HG03575 (cell line): ENCODE results near the gene NDOR1.

ENCODE experiments used
- ATAC-seq: cut with Tn5 transposase; IDR thresholded peaks from one replicate; pipeline ENCODE4 v1.9.1; 2021; ENCODE audit not compliant: unreplicated experiment, insufficient number of reproducible peaks, low FRiP score; ENCODE audit errors: extremely low read depth

Gene NDOR1

GRCh38 chr9:137178939-137179630 is 26.4 kb upstream of the NDOR1 start:
- no peak for ATAC-seq

DNA sequence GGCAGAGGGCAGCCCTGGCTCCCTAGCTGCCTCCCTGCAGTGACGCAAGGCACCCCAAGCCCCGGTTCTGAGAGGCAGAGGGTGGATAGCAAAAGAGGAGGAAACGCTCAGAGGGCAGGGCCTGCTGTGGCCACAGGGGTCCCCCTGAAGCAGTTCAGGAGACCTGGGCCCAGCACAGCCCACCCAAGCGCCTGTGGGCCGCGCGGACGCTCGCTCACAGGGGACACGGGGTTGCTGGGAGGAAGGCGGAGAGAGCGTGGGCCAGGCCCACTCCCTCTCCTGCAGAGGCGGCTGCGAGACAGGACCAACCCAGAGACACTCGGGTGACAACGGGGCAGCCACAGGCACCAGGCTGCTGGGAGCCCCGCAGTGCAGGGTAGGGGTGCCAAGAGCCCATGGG is 25.7 kb upstream of the NDOR1 start:
- ATAC-seq, result no peak

GRCh38 chr9:137180491-137180890 is 25.0 kb upstream of the NDOR1 start:
- no peak for ATAC-seq

DNA sequence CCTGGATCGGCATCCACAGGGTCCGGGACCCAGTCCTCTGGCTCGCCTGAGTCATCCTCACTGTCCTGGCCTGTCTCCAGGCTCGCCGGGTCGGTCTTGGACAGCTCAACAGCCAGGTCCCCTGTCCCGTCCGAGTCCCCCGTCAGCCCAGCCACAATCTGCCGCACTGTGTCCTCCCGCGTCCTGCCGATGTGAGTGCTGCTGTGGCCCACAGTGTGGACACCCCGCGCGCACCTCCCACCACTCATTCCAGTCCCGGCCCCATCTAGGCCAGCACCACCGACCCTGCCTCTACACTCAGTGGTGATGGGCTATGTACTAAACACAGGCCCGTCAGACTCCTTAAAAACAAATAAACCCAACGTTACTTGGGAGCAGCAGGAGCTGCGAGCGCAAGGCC is 23.8 kb upstream of the NDOR1 start:
- ATAC-seq, result no peak

DNA sequence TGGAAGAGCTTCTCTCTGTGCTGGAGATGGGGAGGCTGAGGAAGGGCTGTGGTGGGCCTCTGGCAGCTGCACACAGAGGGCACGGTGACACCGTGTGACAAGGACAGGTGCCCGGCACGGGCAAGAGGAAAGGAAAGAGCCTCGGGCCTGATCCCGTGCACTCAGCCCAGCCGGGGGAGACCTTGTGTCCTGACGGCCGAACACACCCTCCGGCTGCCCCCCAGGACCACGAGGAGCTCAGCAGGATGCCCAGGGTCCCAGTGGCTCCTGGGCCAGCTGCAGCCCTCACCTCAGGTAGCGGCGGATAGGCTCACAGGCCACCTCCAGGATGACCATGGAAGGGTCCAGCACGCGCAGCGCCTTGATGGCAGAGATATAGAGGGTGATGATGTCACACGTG is 22.7 kb upstream of the NDOR1 start:
- ATAC-seq, result no peak

DNA sequence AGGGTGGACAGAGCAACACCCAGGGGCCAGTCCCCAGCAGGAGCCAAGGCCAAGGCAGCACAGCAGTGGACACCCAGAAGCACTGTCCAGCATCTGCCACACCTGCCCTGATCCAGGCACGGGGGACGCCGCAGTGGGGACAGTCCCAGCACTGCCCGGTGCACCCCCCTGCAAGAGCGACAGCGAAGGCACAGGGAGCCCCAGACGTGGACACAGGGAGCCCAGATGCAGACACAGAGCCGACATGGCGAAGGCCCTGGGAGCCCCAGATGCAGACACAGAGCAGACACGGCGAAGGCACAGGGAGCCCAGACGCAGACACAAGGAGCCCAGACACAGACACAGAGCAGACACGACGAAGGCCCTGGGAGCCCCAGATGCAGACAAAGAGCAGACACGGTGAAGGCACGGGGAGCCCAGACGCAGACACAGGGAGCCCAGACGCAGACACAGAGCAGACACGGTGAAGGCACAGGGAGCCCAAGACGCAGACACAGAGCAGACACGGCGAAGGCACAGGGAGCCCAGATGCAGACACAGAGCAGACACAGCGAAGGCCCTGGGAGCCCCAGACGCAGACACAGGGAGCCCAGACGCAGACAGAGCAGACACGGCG is 21.4 kb upstream of the NDOR1 start:
- no peak for ATAC-seq

DNA sequence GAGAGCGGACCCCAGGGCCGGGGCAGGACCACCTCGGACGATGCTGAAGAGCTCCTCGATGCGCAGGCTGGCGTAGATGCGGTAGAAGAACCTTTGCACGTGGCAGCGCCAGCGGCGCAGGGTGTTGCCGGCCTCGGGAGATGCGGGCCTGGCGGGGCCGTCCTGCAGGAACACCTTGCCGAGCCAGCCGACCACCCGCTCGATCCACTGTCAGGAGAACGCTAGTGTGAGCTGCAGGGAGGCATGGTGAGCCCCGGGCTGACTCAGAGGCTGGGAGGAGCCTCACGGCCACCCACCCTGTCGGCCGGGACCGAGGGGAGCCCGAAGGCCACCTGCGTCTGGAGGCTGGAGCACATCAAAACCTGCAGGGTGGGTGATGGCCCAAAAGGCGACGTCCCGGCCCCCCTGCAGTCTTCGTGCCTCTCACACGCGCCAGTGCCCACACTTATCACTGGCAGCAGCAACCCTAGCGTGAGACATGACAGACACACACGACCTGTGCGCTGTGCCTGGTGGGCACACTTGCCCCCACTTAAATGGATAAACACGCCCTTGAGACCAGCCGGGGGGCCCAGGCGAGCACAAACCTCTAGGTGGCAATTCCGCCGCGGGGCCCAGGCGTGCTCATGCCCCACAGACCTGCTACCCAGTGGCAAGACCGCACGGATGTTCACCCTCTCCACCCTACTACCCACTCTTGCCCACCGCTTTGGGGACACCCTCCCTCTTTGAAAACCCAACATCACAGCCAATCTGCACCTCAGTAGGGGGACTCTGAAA is 20.4 kb upstream of the NDOR1 start:
- no peak for ATAC-seq

- ATAC-seq, result no peak
Measured at GRCh38 chr9:137185921-137186320, 19.6 kb upstream of the NDOR1 start.

GRCh38 chr9:137186385-137186784 is 19.1 kb upstream of the NDOR1 start:
- ATAC-seq, result no peak

GRCh38 chr9:137187386-137187785 is 18.1 kb upstream of the NDOR1 start:
- ATAC-seq, result no peak

DNA sequence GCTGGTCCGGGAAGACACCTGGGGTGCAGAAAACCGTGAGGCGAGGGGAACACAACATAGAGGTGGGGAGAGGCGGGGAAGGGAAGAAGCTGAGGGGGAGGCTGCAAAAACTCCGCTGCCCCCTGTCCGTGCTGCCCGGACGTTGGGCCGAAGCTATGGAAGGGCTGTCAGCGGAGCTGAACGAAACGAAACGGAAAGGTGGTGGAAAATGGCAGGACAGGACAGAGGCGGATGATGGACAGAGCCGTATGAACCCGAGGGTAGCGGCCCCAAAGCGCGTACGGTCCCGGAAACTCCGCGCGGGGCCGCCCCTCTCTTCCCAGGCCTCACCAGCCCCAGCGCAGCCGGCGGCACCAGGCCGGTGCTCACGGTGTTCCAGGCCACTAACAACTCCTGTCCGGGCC is 17.4 kb upstream of the NDOR1 start:
- no peak for ATAC-seq

GRCh38 chr9:137188490-137189296 is 16.8 kb upstream of the NDOR1 start, which contains the start of the genes ANAPC2 and SSNA1:
ANAPC2 (minus strand) TSS chr9:137188560; CDS start chr9:137188532, 28 bp downstream.
SSNA1 (plus strand) TSS chr9:137188676; CDS start chr9:137188727, 51 bp downstream.
- no peak for ATAC-seq

GRCh38 chr9:137189297-137190295 is 15.9 kb upstream of the NDOR1 start:
- no peak for ATAC-seq

GRCh38 chr9:137190315-137190856 is 15.1 kb upstream of the NDOR1 start:
- ATAC-seq, result no peak

- ATAC-seq, result no peak
Measured at GRCh38 chr9:137191245-137191644, 14.3 kb upstream of the NDOR1 start.

GRCh38 chr9:137191691-137192447 is 13.6 kb upstream of the NDOR1 start:
- no peak for ATAC-seq

DNA sequence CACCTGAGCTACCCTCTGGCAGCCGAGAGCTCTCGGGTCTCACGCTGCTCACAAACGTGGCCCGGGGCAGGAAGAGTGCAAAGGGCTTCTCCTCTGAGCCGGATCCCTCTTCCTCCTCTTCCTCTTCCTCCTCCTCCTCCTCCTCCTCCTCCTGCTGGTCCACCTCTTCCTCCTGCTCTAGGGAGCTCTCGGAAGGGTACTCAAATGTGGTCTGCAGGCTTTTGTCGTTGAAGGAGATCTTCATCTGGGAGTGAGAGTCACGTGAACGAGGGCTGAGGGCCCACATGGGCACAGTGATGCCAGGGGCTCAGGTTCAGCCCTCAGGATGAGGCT is 13.1 kb upstream of the NDOR1 start:
- ATAC-seq, result no peak
